HS-5 (cell line): Measurements from ENCODE around the gene TACO1.

Experiments
- DNase-seq: peaks from one replicate; pipeline ENCODE4 v3.0.0-alpha.2; 2012; ENCODE audit warnings: low read depth

The TACO1 gene

GRCh38 chr17:63600569-63601438 is at the start of gene TACO1:
TSS of gene TACO1 (plus strand) at chr17:63600895. CDS start at chr17:63601084, 189 bp downstream.
- DNase-seq = peak; percentile 66

GRCh38 chr17:63552211-63552610 is 48.5 kb upstream of the TACO1 start:
- peak; percentile 2 for DNase-seq

- DNase-seq = no peak
These were observed 45.1 kb upstream of the TACO1 start for GRCh38 chr17:63555500-63556156.

GRCh38 chr17:63557416-63557815 is 43.3 kb upstream of the TACO1 start:
- DNase-seq = no peak

- DNase-seq = no peak
These were observed 42.3 kb upstream of the TACO1 start for GRCh38 chr17:63558441-63558840.

- no peak for DNase-seq
These were observed 38.9 kb upstream of the TACO1 start for GRCh38 chr17:63561819-63562218.

- no peak for DNase-seq
These were observed 37.4 kb upstream of the TACO1 start for GRCh38 chr17:63563339-63563738.

- DNase-seq = no peak
These were observed 36.1 kb upstream of the TACO1 start for GRCh38 chr17:63564562-63564961.

- no peak for DNase-seq
These were observed 33.5 kb upstream of the TACO1 start for GRCh38 chr17:63567229-63567628.

- DNase-seq = no peak
These were observed 32.1 kb upstream of the TACO1 start for GRCh38 chr17:63568563-63568962.

- DNase-seq = peak; percentile 63
These were observed 28.9 kb upstream of the TACO1 start for GRCh38 chr17:63571632-63572310.

GRCh38 chr17:63573634-63574033 is 27.1 kb upstream of the TACO1 start:
- no peak for DNase-seq

GRCh38 chr17:63578027-63578768 is 22.5 kb upstream of the TACO1 start:
- DNase-seq = no peak

- DNase-seq = no peak
These were observed 22.0 kb upstream of the TACO1 start for GRCh38 chr17:63578769-63579111.

- no peak for DNase-seq
These were observed 21.1 kb upstream of the TACO1 start for GRCh38 chr17:63579633-63580032.

GRCh38 chr17:63587770-63588169 is 12.9 kb upstream of the TACO1 start:
- no peak for DNase-seq

- DNase-seq = no peak
These were observed 11.9 kb upstream of the TACO1 start for GRCh38 chr17:63588797-63589196.

- DNase-seq = no peak
These were observed 11.0 kb upstream of the TACO1 start for GRCh38 chr17:63589646-63590045.

GRCh38 chr17:63592797-63593196 is 7.9 kb upstream of the TACO1 start:
- DNase-seq = no peak

GRCh38 chr17:63595132-63595531 is 5.6 kb upstream of the TACO1 start:
- no peak for DNase-seq

GRCh38 chr17:63596856-63597586 is 3.7 kb upstream of the TACO1 start:
- no peak for DNase-seq

- no peak for DNase-seq
These were observed 2.4 kb upstream of the TACO1 start for GRCh38 chr17:63598281-63598680.
